Stimulated activated naive CD4-positive, alpha-beta T cell (primary cell): ENCODE measurements around the gene DOC2B.
"Not testable (repeated sequence)": the region's sequence is repeated elsewhere in the genome, so short reads cannot be mapped to it uniquely, and the experiment has no call there.

Experiments used
- DNase-seq, 6 experiments: peaks; one replicate each; lab custom pipeline; 2025; lab: John Stamatoyannopoulos, UW

The DOC2B gene

GRCh38 chr17:181245-182049 is at the start of gene DOC2B:
DOC2B (minus strand) TSS chr17:181650; CDS start chr17:181479, 171 bp downstream.
- DNase-seq, result no peak

- no peak for DNase-seq
Observed at GRCh38 chr17:230395-230770, 48.9 kb upstream of the DOC2B start.

GRCh38 chr17:229709-230394 is 48.4 kb upstream of the DOC2B start:
- no peak for DNase-seq

GRCh38 chr17:228951-229708 is 47.7 kb upstream of the DOC2B start:
- DNase-seq, result no peak

GRCh38 chr17:227946-228615 is 46.6 kb upstream of the DOC2B start:
- DNase-seq, result no peak

GRCh38 chr17:227078-227945 is 45.9 kb upstream of the DOC2B start:
- DNase-seq, result no peak

- no peak for DNase-seq
Observed at GRCh38 chr17:226108-227077, 44.9 kb upstream of the DOC2B start.

- DNase-seq, result no peak
Observed at GRCh38 chr17:225551-225950, 44.1 kb upstream of the DOC2B start.

GRCh38 chr17:224576-224975 is 43.1 kb upstream of the DOC2B start:
- not testable (repeated sequence) for DNase-seq

GRCh38 chr17:223723-224471 is 42.4 kb upstream of the DOC2B start:
- no peak for DNase-seq

- no peak for DNase-seq
Observed at GRCh38 chr17:222172-222571, 40.7 kb upstream of the DOC2B start.

- DNase-seq, result no peak
Observed at GRCh38 chr17:219696-220095, 38.2 kb upstream of the DOC2B start.

GRCh38 chr17:218432-219110 is 37.1 kb upstream of the DOC2B start:
- DNase-seq, result no peak

- DNase-seq, result no peak
Observed at GRCh38 chr17:216625-217024, 35.2 kb upstream of the DOC2B start.

GRCh38 chr17:215563-216478 is 34.4 kb upstream of the DOC2B start:
- not testable (repeated sequence) for DNase-seq

GRCh38 chr17:214881-215331 is 33.5 kb upstream of the DOC2B start:
- no peak for DNase-seq

- no peak for DNase-seq
Observed at GRCh38 chr17:213286-214105, 32.0 kb upstream of the DOC2B start.
